ENCODE data around the gene MOSPD3.

DNA sequence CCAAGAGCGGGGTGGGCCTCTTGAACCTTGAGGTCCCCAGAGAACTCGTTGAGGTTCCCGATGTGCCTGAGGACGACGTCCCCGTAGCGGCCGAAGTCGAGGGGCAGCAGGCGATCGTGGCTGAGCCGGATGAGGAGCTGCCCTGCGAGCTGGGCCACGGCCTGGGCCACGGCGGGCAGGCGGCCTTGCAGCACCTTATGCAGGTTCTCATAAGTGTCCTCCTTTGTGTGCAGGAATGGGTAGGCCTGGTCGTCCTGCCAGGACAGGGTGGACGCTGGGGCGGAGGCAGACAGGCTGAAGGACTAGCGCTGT is 14.9 kb downstream of the MOSPD3 start:
- TF ChIP-seq CTCF (IDR thresholded peaks at IDR 0.05) (no peak), POLR2A (IDR thresholded peaks at IDR 0.05) (no peak)
